ENCODE results near the gene DNAJB13.

The DNAJB13 gene

GRCh38 chr11:73912026-73912425 is 38.8 kb upstream of the DNAJB13 start:
- Histone ChIP-seq H3K4me1 (ENCODE audit: control insufficient read depth, low read length) (no peaks in the 10 kb centered on the region), H3F3A (ENCODE audit: control insufficient read depth, insufficient read depth) (0 out of 2 replicates have a peak, but pooled peaks cover 4% of the 10 kb centered on the region), H3K9me2 (replicated peaks; ENCODE audit: control insufficient read depth, low read length) (no peaks in the 10 kb centered on the region), H3K27me3 (ENCODE audit: control insufficient read depth, low read length) (no peaks in the 10 kb centered on the region), H4K20me1 (ENCODE audit: control insufficient read depth, insufficient read depth, low read depth, low read length) (no peaks in the 10 kb centered on the region), H3K9me3 (ENCODE audit: control insufficient read depth, insufficient read depth, low read length) (no peaks in the 10 kb centered on the region), H3K36me3 (ENCODE audit: control insufficient read depth, low read length) (peaks cover 43% of the 10 kb centered on the region), H3K4me2 (ENCODE audit: low read length) (no peak overlapping the region), H3K79me2 (ENCODE audit: control insufficient read depth, low read length) (no peaks in the 10 kb centered on the region), H3K4me3 (ENCODE audit: low read length) (no peak overlapping the region), H3K27ac (ENCODE audit: low read depth, low read length) (no peak overlapping the region)
- TF ChIP-seq CTCF (IDR thresholded peaks at IDR 0.05; ENCODE audit: low read depth, low read length, poor library complexity, severe bottlenecking) (no peak), EZH2phosphoT487 (IDR thresholded peaks at IDR 0.05; ENCODE audit: borderline replicate concordance, low read length) (no peak)

- H4K20me1 ChIP-seq (ENCODE audit: control insufficient read depth, insufficient read depth, low read depth, low read length), result no peaks in the 10 kb centered on the region
- H3K9me3 ChIP-seq (ENCODE audit: control insufficient read depth, insufficient read depth, low read length), result no peaks in the 10 kb centered on the region
- H3F3A ChIP-seq (ENCODE audit: control insufficient read depth, insufficient read depth), result 0 out of 2 replicates have a peak, but pooled peaks cover 4% of the 10 kb centered on the region
- no peak overlapping the region for H3K27ac ChIP-seq (ENCODE audit: low read depth, low read length)
- H3K36me3 ChIP-seq (ENCODE audit: control insufficient read depth, low read length), result peaks cover 52% of the 10 kb centered on the region
- H3K79me2 ChIP-seq (ENCODE audit: control insufficient read depth, low read length), result no peaks in the 10 kb centered on the region
- no peaks in the 10 kb centered on the region for H3K9me2 ChIP-seq (replicated peaks; ENCODE audit: control insufficient read depth, low read length)
- H3K4me3 ChIP-seq (ENCODE audit: low read length), result no peak overlapping the region
- H3K4me1 ChIP-seq (ENCODE audit: control insufficient read depth, low read length), result no peaks in the 10 kb centered on the region
- no peaks in the 10 kb centered on the region for H3K27me3 ChIP-seq (ENCODE audit: control insufficient read depth, low read length)
- H3K4me2 ChIP-seq (ENCODE audit: low read length), result no peak overlapping the region
- TF ChIP-seq EZH2phosphoT487 (IDR thresholded peaks at IDR 0.05; ENCODE audit: borderline replicate concordance, low read length), result no peak
- no peak for TF ChIP-seq CTCF (IDR thresholded peaks at IDR 0.05; ENCODE audit: low read depth, low read length, poor library complexity, severe bottlenecking)
These were observed 37.4 kb upstream of the DNAJB13 start for GRCh38 chr11:73913472-73913871.

- Histone ChIP-seq H3K9me2 (replicated peaks; ENCODE audit: control insufficient read depth, low read length) (no peaks in the 10 kb centered on the region), H3K27ac (ENCODE audit: low read depth, low read length) (no peak overlapping the region), H4K20me1 (ENCODE audit: control insufficient read depth, insufficient read depth, low read depth, low read length) (no peaks in the 10 kb centered on the region), H3K4me1 (ENCODE audit: control insufficient read depth, low read length) (no peaks in the 10 kb centered on the region), H3K4me3 (ENCODE audit: low read length) (no peak overlapping the region), H3K27me3 (ENCODE audit: control insufficient read depth, low read length) (no peaks in the 10 kb centered on the region), H3K36me3 (ENCODE audit: control insufficient read depth, low read length) (peaks cover 58% of the 10 kb centered on the region), H3F3A (ENCODE audit: control insufficient read depth, insufficient read depth) (0 out of 2 replicates have a peak, but pooled peaks cover 4% of the 10 kb centered on the region), H3K9me3 (ENCODE audit: control insufficient read depth, insufficient read depth, low read length) (no peaks in the 10 kb centered on the region), H3K4me2 (ENCODE audit: low read length) (no peak overlapping the region), H3K79me2 (ENCODE audit: control insufficient read depth, low read length) (no peaks in the 10 kb centered on the region)
- TF ChIP-seq CTCF (IDR thresholded peaks at IDR 0.05; ENCODE audit: low read depth, low read length, poor library complexity, severe bottlenecking) (no peak), EZH2phosphoT487 (IDR thresholded peaks at IDR 0.05; ENCODE audit: borderline replicate concordance, low read length) (no peak)
These were observed 36.5 kb upstream of the DNAJB13 start for GRCh38 chr11:73914284-73914683.

Data from DOHH2 (cell line).